Measurements from ENCODE around the gene CYS1. TPM values are rescaled to one million over a fixed set of nuclear protein-coding genes. Genes with fewer than 3 reads are reported as not detected.
A peak's percentile ranks its signal among the peaks of the same experiment; 100 is the strongest.

The CYS1 gene
- polyA plus RNA-seq, 2 of the 4 experiments (the other 2 are of a cell fraction): 0.68 to 1.1 TPM

DNA sequence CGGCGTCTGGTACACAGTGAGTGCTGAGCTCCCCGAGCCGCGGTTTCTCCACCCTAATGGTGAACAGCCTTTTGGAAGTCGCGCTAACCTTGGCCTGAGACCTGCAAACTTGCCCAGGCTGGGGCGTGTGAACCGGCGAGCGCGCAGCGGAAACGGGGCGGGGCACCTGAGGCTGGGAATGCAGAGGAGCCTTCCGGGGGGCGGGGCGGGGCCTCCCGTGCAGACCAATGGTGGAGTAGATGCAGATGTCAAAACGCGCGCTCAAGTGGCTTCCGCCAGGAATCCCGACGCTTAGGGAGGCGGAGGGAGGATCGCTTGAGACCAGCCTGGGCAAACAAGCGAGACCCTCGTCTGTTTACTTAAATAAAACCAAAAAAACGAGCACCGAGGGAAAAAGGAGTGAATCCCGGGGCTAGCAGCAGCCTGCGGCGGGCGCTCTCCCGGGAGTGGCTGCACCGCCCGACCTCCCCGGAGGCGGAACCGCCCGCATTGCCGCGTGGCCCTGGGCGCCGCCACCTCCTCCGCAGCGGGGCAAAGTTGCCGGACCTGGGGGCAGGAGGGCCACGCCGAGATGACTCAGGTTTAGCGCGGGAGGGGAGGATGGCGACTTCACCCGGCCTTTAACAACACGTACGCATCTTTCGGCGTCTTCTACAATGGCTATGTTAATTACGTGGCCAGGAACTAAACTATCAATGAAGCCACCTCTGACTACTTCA is 40.1 kb upstream of the CYS1 start (continued):
- no peak for TF ChIP-seq ZFP36 (IDR thresholded peaks at IDR 0.05; ENCODE audit: borderline replicate concordance, partially characterized antibody)
- TF ChIP-seq, protein P1, sequence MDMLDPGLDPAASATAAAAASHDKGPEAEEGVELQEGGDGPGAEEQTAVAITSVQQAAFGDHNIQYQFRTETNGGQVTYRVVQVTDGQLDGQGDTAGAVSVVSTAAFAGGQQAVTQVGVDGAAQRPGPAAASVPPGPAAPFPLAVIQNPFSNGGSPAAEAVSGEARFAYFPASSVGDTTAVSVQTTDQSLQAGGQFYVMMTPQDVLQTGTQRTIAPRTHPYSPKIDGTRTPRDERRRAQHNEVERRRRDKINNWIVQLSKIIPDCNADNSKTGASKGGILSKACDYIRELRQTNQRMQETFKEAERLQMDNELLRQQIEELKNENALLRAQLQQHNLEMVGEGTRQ (IDR thresholded peaks at IDR 0.05): no peak

DNA sequence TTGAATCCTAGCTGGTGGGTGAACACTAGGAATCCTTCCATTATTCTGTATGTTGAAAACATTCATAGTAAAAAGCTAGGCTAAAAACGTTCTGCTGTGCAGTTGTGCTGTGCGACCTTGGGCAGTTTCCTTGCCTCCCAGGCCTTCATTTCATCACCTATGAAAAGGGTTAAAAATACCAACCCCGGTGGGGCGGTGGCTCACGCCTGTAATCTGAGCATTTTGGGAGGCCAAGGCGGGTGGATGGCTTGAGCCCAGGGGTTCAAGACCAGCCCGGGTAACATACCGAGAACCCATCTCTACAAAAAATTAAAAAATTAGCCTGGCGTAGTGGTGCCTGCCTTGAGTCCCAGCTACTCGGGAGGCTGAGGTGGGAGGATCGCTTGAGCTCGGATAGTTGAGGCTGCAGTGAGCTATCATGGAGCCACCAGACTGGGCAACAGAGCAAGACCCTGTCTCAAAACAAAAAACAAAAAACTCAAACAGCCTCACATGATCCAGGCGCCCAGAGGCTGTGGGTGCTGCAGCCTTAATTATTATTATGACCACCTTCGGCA is 39.5 kb upstream of the CYS1 start:
- no peaks in the 10 kb centered on the region for H3K9me3 ChIP-seq
- peaks cover 24% of the 10 kb centered on the region for H3K4me1 ChIP-seq
- no peak for ATAC-seq
- H3K4me2 ChIP-seq: peak overlapping the region; percentile 80
- ChIA-PET POLR2A (interaction anchor here (0.5 to 1.3 kb wide), 2 partner anchors 40 to 290 kb away, joined by 5 read pairs; partner anchors contain the start of gene CYS1), CTCF (interaction anchor here (0.7 to 4.4 kb wide), 10 partner anchors 10 to 540 kb away, joined by 3 to 31 read pairs (median 4); partner anchors contain the start of gene ODC1)
- WGBS (ENCODE audit: missing lambda C conversion rate): 38% methylated on average over 14 of the region's 14 CpGs
- peak overlapping the region; percentile 76 for H3K4me3 ChIP-seq
- peak overlapping the region; percentile 88 to 95 for H3K27ac ChIP-seq
- no peak for DNase-seq (ENCODE audit: low read depth in 1 of 2, low spot score in 1 of 2)
- no peak for FAIRE-seq
- TF ChIP-seq CHD2 (IDR thresholded peaks at IDR 0.05; ENCODE audit: low read length, partially characterized antibody): no peak
- no peak for TF ChIP-seq POLR2AphosphoS2 (conservative IDR thresholded peaks at IDR 0.05; ENCODE audit: low read length)
- peak; percentile 54; the same call in 1 of the 2 replicates for TF ChIP-seq HDAC2 (IDR thresholded peaks at IDR 0.05)
- peak; percentile 5; the same call in 1 of the 2 replicates for TF ChIP-seq GATA3 (IDR thresholded peaks at IDR 0.05; ENCODE audit: borderline replicate concordance)
- TF ChIP-seq KDM1A (IDR thresholded peaks at IDR 0.05; ENCODE audit: low read depth): peak; percentile 69

DNA sequence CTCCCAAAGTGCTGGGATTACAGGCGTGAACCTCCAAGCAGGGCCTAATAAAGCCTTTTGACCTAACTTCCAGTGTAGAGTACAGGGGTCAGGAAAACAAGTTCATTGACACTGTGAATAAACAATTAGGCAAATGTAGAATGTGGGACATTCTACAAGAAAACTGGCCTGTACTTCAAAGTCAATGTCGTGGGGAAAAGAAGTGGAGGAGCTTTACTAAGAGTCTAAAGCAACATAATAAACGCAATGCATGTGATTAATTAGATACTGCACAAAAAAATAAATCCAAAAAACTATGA is 38.8 kb upstream of the CYS1 start:
- Histone ChIP-seq H3K9me3 (no peaks in the 10 kb centered on the region), H3K4me3 (no peak overlapping the region), H3K4me2 (no peak overlapping the region; the same call in 2 of the 3 replicates), H3K27ac (no peak overlapping the region), H3K4me1 (peaks cover 19% of the 10 kb centered on the region)
- POLR2A ChIA-PET: no interaction called here
- FAIRE-seq (no peak), ATAC-seq (no peak), DNase-seq (ENCODE audit: low read depth in 1 of 2, low spot score in 1 of 2) (no peak)
- TF ChIP-seq JUNB (IDR thresholded peaks at IDR 0.05) (no peak), TP53 (CRISPR knock-in tag; IDR thresholded peaks at IDR 0.05) (no peak), BHLHE40 (IDR thresholded peaks at IDR 0.05; ENCODE audit: low read depth, low read length) (no peak), KDM5A (IDR thresholded peaks at IDR 0.05) (no peak), POLR2AphosphoS2 (conservative IDR thresholded peaks at IDR 0.05; ENCODE audit: low read length) (no peak), NR3C1 (IDR thresholded peaks at IDR 0.05) (no peak), CBX8 (IDR thresholded peaks at IDR 0.05) (no peak), SMC3 (IDR thresholded peaks at IDR 0.05) (no peak), ZC3H11A (IDR thresholded peaks at IDR 0.05) (no peak), RNF2 (IDR thresholded peaks at IDR 0.05; ENCODE audit: borderline replicate concordance, low read depth) (no peak), SREBF2 (IDR thresholded peaks at IDR 0.05) (no peak)
- TF ChIP-seq, protein P2, sequence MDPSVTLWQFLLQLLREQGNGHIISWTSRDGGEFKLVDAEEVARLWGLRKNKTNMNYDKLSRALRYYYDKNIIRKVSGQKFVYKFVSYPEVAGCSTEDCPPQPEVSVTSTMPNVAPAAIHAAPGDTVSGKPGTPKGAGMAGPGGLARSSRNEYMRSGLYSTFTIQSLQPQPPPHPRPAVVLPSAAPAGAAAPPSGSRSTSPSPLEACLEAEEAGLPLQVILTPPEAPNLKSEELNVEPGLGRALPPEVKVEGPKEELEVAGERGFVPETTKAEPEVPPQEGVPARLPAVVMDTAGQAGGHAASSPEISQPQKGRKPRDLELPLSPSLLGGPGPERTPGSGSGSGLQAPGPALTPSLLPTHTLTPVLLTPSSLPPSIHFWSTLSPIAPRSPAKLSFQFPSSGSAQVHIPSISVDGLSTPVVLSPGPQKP (IDR thresholded peaks at IDR 0.05; ENCODE audit: low read depth, low read length): no peak
- TF ChIP-seq, protein P3, sequence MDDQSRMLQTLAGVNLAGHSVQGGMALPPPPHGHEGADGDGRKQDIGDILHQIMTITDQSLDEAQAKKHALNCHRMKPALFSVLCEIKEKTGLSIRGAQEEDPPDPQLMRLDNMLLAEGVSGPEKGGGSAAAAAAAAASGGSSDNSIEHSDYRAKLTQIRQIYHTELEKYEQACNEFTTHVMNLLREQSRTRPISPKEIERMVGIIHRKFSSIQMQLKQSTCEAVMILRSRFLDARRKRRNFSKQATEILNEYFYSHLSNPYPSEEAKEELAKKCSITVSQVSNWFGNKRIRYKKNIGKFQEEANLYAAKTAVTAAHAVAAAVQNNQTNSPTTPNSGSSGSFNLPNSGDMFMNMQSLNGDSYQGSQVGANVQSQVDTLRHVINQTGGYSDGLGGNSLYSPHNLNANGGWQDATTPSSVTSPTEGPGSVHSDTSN (IDR thresholded peaks at IDR 0.05): no peak
- TF ChIP-seq, protein P4, sequence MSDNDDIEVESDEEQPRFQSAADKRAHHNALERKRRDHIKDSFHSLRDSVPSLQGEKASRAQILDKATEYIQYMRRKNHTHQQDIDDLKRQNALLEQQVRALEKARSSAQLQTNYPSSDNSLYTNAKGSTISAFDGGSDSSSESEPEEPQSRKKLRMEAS (IDR thresholded peaks at IDR 0.05): no peak
- TF ChIP-seq, protein P5, sequence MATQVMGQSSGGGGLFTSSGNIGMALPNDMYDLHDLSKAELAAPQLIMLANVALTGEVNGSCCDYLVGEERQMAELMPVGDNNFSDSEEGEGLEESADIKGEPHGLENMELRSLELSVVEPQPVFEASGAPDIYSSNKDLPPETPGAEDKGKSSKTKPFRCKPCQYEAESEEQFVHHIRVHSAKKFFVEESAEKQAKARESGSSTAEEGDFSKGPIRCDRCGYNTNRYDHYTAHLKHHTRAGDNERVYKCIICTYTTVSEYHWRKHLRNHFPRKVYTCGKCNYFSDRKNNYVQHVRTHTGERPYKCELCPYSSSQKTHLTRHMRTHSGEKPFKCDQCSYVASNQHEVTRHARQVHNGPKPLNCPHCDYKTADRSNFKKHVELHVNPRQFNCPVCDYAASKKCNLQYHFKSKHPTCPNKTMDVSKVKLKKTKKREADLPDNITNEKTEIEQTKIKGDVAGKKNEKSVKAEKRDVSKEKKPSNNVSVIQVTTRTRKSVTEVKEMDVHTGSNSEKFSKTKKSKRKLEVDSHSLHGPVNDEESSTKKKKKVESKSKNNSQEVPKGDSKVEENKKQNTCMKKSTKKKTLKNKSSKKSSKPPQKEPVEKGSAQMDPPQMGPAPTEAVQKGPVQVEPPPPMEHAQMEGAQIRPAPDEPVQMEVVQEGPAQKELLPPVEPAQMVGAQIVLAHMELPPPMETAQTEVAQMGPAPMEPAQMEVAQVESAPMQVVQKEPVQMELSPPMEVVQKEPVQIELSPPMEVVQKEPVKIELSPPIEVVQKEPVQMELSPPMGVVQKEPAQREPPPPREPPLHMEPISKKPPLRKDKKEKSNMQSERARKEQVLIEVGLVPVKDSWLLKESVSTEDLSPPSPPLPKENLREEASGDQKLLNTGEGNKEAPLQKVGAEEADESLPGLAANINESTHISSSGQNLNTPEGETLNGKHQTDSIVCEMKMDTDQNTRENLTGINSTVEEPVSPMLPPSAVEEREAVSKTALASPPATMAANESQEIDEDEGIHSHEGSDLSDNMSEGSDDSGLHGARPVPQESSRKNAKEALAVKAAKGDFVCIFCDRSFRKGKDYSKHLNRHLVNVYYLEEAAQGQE (IDR thresholded peaks at IDR 0.05): no peak
- TF ChIP-seq, protein P6, sequence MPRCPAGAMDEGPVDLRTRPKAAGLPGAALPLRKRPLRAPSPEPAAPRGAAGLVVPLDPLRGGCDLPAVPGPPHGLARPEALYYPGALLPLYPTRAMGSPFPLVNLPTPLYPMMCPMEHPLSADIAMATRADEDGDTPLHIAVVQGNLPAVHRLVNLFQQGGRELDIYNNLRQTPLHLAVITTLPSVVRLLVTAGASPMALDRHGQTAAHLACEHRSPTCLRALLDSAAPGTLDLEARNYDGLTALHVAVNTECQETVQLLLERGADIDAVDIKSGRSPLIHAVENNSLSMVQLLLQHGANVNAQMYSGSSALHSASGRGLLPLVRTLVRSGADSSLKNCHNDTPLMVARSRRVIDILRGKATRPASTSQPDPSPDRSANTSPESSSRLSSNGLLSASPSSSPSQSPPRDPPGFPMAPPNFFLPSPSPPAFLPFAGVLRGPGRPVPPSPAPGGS (IDR thresholded peaks at IDR 0.05): no peak
- TF ChIP-seq, protein P7, sequence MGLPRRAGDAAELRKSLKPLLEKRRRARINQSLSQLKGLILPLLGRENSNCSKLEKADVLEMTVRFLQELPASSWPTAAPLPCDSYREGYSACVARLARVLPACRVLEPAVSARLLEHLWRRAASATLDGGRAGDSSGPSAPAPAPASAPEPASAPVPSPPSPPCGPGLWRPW (IDR thresholded peaks at IDR 0.05): no peak
- CTCF ChIA-PET: interaction anchor here (0.7 to 4.4 kb wide), 9 partner anchors 9 to 541 kb away, joined by 3 to 31 read pairs (median 5); no protein-coding TSS in a partner anchor
- 95% methylated on average over 3 of the region's 3 CpGs for WGBS (ENCODE audit: missing lambda C conversion rate)
